HL-60 (cell line): Measurements from ENCODE around the gene LRP6.
"Not testable (repeated sequence)": the region's sequence is repeated elsewhere in the genome, so short reads cannot be mapped to it uniquely, and the experiment has no call there.

Experiments used
- CTCF ChIP-seq: IDR thresholded peaks from one replicate; pipeline ENCODE4 v1.5.1; 2011; ENCODE audit warnings: low read length, control low read depth, inconsistent platforms; ENCODE audit not compliant: insufficient read depth
- GABPA ChIP-seq: IDR thresholded peaks from 2 replicates; pipeline ENCODE4 v1.6.1; 2012; ENCODE audit warnings: low read depth
- POLR2AphosphoS5 ChIP-seq: IDR thresholded peaks from 2 replicates; pipeline ENCODE4 v1.6.1; 2012; ENCODE audit warnings: low read depth
- REST ChIP-seq: IDR thresholded peaks from 2 replicates; pipeline ENCODE4 v1.6.1; 2012; ENCODE audit warnings: low read depth; ENCODE audit not compliant: insufficient replicate concordance
- SPI1 ChIP-seq: IDR thresholded peaks from 2 replicates; pipeline ENCODE4 v1.6.1; 2012; ENCODE audit warnings: low read depth, mild to moderate bottlenecking, borderline replicate concordance

- TF ChIP-seq CTCF, SPI1, POLR2AphosphoS5, GABPA, REST: not testable (repeated sequence)
These were observed 43.9 kb upstream of the LRP6 start for GRCh38 chr12:12310695-12311094.
